DOHH2 (cell line): Measurements from ENCODE around the gene NFIL3.

ENCODE experiments used
- EZH2phosphoT487 ChIP-seq: fragments of 200-600 bp; sonication (generic); IDR thresholded peaks from 2 replicates; pipeline ENCODE4 v1.6.1; 2017; ENCODE audit warnings: borderline replicate concordance, mild to moderate bottlenecking, antibody characterized with exemption, low read length, moderate library complexity, mixed read lengths
- TF ChIP-seq, protein P1 (sequence below): fragments of 200-600 bp; sonication (generic); IDR thresholded peaks from one replicate; pipeline ENCODE4 v1.5.1; 2014; ENCODE audit warnings: antibody characterized with exemption, mild to moderate bottlenecking, low read depth, low read length; ENCODE audit not compliant: poor library complexity, severe bottlenecking

DNA sequence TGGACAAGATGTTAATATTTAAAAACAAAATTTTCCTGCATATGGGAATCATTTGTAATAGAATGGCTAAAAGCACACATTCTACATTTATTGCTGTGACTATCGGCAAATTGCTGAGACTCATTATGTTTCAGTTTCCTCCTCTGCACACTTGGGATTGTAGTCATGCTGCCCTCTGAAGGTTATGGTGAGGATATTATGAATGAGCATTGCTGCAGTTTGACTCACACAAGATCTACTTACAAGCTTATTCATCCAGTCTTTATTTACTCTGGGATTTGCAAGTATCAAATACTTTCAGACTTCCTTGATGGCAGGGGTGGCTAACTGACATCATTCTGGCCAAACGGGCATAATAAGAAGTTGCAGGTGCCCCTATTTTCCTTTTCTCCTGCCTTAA lies 9.5 kb upstream of the NFIL3 start:
- TF ChIP-seq, protein P1, sequence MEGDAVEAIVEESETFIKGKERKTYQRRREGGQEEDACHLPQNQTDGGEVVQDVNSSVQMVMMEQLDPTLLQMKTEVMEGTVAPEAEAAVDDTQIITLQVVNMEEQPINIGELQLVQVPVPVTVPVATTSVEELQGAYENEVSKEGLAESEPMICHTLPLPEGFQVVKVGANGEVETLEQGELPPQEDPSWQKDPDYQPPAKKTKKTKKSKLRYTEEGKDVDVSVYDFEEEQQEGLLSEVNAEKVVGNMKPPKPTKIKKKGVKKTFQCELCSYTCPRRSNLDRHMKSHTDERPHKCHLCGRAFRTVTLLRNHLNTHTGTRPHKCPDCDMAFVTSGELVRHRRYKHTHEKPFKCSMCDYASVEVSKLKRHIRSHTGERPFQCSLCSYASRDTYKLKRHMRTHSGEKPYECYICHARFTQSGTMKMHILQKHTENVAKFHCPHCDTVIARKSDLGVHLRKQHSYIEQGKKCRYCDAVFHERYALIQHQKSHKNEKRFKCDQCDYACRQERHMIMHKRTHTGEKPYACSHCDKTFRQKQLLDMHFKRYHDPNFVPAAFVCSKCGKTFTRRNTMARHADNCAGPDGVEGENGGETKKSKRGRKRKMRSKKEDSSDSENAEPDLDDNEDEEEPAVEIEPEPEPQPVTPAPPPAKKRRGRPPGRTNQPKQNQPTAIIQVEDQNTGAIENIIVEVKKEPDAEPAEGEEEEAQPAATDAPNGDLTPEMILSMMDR = peak; percentile 26
- no peak for TF ChIP-seq EZH2phosphoT487
